ENCODE measurements around the gene PGAP2. TPM values are rescaled to one million over a fixed set of nuclear protein-coding genes. Genes with fewer than 3 reads are reported as not detected.

The PGAP2 gene
- total and polyA plus RNA-seq, 2 of the 13 experiments (the other 11 are each of a cell fraction or from before 2014, with no cell fraction given): 21.5 to 47.8 TPM

DNA sequence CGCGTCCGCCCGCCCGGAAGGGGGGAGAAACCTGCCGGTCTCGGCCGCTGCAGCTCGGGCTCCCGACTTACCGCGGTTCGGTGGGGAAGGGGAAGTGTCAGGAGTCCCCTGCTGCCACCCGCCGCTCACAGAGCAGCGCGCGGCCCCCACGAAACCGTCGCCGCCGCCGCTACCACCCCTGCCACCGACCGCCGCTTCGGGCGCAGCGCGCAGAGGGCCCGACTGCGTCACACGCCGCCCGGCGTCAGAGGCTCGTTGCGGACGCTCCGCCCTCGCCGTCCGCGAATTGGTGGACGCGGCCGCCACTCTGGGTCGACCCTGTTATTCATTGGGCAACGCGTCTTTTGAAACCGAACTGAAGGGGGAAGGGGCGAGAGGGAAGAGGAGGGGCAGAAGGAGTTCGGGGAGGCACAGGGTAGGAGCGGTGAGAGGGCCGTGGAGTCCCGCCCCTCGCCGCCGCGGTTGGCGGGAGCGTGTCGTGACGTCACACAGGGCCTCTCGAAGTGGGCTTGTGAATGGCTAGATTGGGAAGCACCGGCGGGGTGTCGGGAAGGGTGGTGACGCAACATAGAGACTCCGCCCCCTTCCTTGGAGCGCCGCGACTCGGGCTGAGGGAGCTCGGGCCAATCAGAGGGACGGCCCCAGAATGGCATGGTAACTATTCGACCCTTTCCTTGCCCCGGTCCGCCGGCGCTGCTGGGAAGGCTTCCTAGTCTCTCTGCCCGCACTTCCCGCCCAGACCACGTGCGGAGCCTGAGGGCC, 10.8 kb upstream of the PGAP2 start, which contains the start of gene NUP98 (continued):
- TF ChIP-seq ZNF138 (CRISPR knock-in tag; IDR thresholded peaks at IDR 0.05; ENCODE audit: low read depth) (no peak), ZNF572 (CRISPR knock-in tag; IDR thresholded peaks at IDR 0.05) (no peak), ZNF20 (CRISPR knock-in tag; IDR thresholded peaks at IDR 0.05) (no peak), RFX3 (CRISPR knock-in tag; IDR thresholded peaks at IDR 0.05) (no peak), ZNF670 (CRISPR knock-in tag; IDR thresholded peaks at IDR 0.05; ENCODE audit: borderline replicate concordance) (peak; percentile 40; the same call in 1 of the 2 replicates), CENPX (CRISPR knock-in tag; IDR thresholded peaks at IDR 0.05) (no peak), ZMYM2 (CRISPR knock-in tag; IDR thresholded peaks at IDR 0.05) (peak; percentile 66; the same call in 1 of the 2 replicates), ZNF224 (CRISPR knock-in tag; IDR thresholded peaks at IDR 0.05) (peak; percentile 83; the same call in 1 of the 2 replicates), ELF3 (CRISPR knock-in tag; IDR thresholded peaks at IDR 0.05) (peak; percentile 40), TAF1 (CRISPR knock-in tag; IDR thresholded peaks at IDR 0.05) (peak; percentile 67), FOSL2 (CRISPR knock-in tag; IDR thresholded peaks at IDR 0.05) (peak; percentile 25), STAT6 (CRISPR knock-in tag; IDR thresholded peaks at IDR 0.05; ENCODE audit: borderline replicate concordance) (no peak), BORCS8-MEF2B (CRISPR knock-in tag; IDR thresholded peaks at IDR 0.05) (peak; percentile 73), PLSCR1 (CRISPR knock-in tag; IDR thresholded peaks at IDR 0.05; ENCODE audit: borderline replicate concordance) (no peak), ZNF776 (CRISPR knock-in tag; IDR thresholded peaks at IDR 0.05) (no peak; the same call in 1 of the 2 replicates), SIX1 (CRISPR knock-in tag; IDR thresholded peaks at IDR 0.05; ENCODE audit: borderline replicate concordance) (no peak), AHR (CRISPR knock-in tag; IDR thresholded peaks at IDR 0.05) (peak; percentile 95; the same call in 1 of the 2 replicates)
- TF ChIP-seq, protein P1, sequence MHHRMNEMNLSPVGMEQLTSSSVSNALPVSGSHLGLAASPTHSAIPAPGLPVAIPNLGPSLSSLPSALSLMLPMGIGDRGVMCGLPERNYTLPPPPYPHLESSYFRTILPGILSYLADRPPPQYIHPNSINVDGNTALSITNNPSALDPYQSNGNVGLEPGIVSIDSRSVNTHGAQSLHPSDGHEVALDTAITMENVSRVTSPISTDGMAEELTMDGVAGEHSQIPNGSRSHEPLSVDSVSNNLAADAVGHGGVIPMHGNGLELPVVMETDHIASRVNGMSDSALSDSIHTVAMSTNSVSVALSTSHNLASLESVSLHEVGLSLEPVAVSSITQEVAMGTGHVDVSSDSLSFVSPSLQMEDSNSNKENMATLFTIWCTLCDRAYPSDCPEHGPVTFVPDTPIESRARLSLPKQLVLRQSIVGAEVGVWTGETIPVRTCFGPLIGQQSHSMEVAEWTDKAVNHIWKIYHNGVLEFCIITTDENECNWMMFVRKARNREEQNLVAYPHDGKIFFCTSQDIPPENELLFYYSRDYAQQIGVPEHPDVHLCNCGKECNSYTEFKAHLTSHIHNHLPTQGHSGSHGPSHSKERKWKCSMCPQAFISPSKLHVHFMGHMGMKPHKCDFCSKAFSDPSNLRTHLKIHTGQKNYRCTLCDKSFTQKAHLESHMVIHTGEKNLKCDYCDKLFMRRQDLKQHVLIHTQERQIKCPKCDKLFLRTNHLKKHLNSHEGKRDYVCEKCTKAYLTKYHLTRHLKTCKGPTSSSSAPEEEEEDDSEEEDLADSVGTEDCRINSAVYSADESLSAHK (CRISPR knock-in tag; IDR thresholded peaks at IDR 0.05; ENCODE audit: borderline replicate concordance): 0 out of 2 replicates have a peak, but pooled peaks have one; percentile 31
- TF ChIP-seq, protein P2, sequence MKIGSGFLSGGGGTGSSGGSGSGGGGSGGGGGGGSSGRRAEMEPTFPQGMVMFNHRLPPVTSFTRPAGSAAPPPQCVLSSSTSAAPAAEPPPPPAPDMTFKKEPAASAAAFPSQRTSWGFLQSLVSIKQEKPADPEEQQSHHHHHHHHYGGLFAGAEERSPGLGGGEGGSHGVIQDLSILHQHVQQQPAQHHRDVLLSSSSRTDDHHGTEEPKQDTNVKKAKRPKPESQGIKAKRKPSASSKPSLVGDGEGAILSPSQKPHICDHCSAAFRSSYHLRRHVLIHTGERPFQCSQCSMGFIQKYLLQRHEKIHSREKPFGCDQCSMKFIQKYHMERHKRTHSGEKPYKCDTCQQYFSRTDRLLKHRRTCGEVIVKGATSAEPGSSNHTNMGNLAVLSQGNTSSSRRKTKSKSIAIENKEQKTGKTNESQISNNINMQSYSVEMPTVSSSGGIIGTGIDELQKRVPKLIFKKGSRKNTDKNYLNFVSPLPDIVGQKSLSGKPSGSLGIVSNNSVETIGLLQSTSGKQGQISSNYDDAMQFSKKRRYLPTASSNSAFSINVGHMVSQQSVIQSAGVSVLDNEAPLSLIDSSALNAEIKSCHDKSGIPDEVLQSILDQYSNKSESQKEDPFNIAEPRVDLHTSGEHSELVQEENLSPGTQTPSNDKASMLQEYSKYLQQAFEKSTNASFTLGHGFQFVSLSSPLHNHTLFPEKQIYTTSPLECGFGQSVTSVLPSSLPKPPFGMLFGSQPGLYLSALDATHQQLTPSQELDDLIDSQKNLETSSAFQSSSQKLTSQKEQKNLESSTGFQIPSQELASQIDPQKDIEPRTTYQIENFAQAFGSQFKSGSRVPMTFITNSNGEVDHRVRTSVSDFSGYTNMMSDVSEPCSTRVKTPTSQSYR (CRISPR knock-in tag; IDR thresholded peaks at IDR 0.05; ENCODE audit: borderline replicate concordance): peak; percentile 90

All from HepG2 (cell line).